GM23248 (cell line): ENCODE data around the gene SLC35C1. TPM values are rescaled to one million over a fixed set of nuclear protein-coding genes. Genes with fewer than 3 reads are reported as not detected.
A peak's percentile ranks its signal among the peaks of the same experiment; 100 is the strongest.

Source experiments
- DNase-seq: peaks from one replicate; pipeline ENCODE4 v3.0.0-alpha.2; 2015
- H2AFZ ChIP-seq: fragments of 200-600 bp; sonication (generic); 2 replicates; pipeline ENCODE4 v1.6.1; 2016; ENCODE audit warnings: antibody characterized with exemption
- H3F3A ChIP-seq: fragments of 200-600 bp; sonication (generic); 2 replicates; pipeline ENCODE4 v1.6.1; 2016; ENCODE audit warnings: mild to moderate bottlenecking, antibody characterized with exemption, mixed run types; ENCODE audit not compliant: insufficient read depth
- H3K27ac ChIP-seq: fragments of 200-600 bp; sonication (generic); 2 replicates; pipeline ENCODE4 v1.5.1; 2016; ENCODE audit warnings: mild to moderate bottlenecking
- H3K27me3 ChIP-seq: fragments of 200-600 bp; sonication (generic); replicated peaks from 2 replicates; pipeline ENCODE4 v1.6.1; 2016; ENCODE audit warnings: mild to moderate bottlenecking; ENCODE audit not compliant: insufficient read depth
- H3K36me3 ChIP-seq: fragments of 200-600 bp; sonication (generic); 2 replicates; pipeline ENCODE4 v1.6.1; 2016; ENCODE audit warnings: low read depth, mild to moderate bottlenecking
- H3K4me1 ChIP-seq: fragments of 200-600 bp; sonication (generic); 2 replicates; pipeline ENCODE4 v1.6.1; 2016; ENCODE audit warnings: mild to moderate bottlenecking; ENCODE audit not compliant: insufficient read depth
- H3K4me2 ChIP-seq: fragments of 200-600 bp; sonication (generic); one replicate; pipeline ENCODE4 v1.6.1; 2016; ENCODE audit warnings: mild to moderate bottlenecking; ENCODE audit not compliant: unreplicated experiment
- H3K4me3 ChIP-seq: fragments of 200-600 bp; sonication (generic); 2 replicates; pipeline ENCODE4 v1.5.1; 2016; ENCODE audit warnings: mild to moderate bottlenecking
- H3K79me2 ChIP-seq: fragments of 200-600 bp; sonication (generic); 2 replicates; pipeline ENCODE4 v1.6.1; 2016; ENCODE audit warnings: mild to moderate bottlenecking; ENCODE audit not compliant: insufficient read depth
- H3K9ac ChIP-seq: fragments of 200-600 bp; sonication (generic); 2 replicates; pipeline ENCODE4 v1.6.1; 2016; ENCODE audit warnings: mild to moderate bottlenecking
- H3K9me2 ChIP-seq: fragments of 200-600 bp; sonication (generic); 2 replicates; pipeline ENCODE4 v1.6.1; 2016; ENCODE audit warnings: mixed run types, mild to moderate bottlenecking, moderate library complexity; ENCODE audit not compliant: insufficient read depth
- H3K9me3 ChIP-seq: fragments of 200-600 bp; sonication (generic); one replicate; pipeline ENCODE4 v1.6.1; 2017; ENCODE audit warnings: low read depth
- H4K20me1 ChIP-seq: fragments of 200-600 bp; sonication (generic); 2 replicates; pipeline ENCODE4 v1.6.0; 2016; ENCODE audit not compliant: insufficient read depth
- EZH2 ChIP-seq: fragments of 200-600 bp; sonication (generic); IDR thresholded peaks from 2 replicates; pipeline ENCODE4 v1.6.1; 2018; ENCODE audit warnings: antibody characterized with exemption, mild to moderate bottlenecking; ENCODE audit not compliant: insufficient read depth, poor library complexity, severe bottlenecking
- EZH2phosphoT487 ChIP-seq: fragments of 200-600 bp; sonication (generic); IDR thresholded peaks from 2 replicates; pipeline ENCODE4 v1.6.1; 2018; ENCODE audit warnings: antibody characterized with exemption, moderate library complexity, mild to moderate bottlenecking, low read depth; ENCODE audit not compliant: insufficient read depth
- WGBS, 2 experiments: methylation state at CpG; one replicate each; pipeline ENCODE4 v1.1.6; 2015 to 2017; ENCODE audit warnings: low lambda C conversion rate in 2 of 2, low coverage in 1 of 2; ENCODE audit errors: missing lambda C conversion rate in 2 of 2; 5-methylcytosine and 5-hydroxymethylcytosine counted together
- in situ Hi-C: fragments of 300-500 bp; cut with MboI; formaldehyde crosslinking; loops from 2 replicates; pipeline ENCODE4 v1.15.0; 2020
- polyA plus RNA-seq: library from polyadenylated mRNA; unstranded; fragments of >200 nt; fragmentation: Nextera tagmentation; extraction: Ambion mirVana; gene quantifications from 2 replicates; pipeline ENCODE4 v1.2.1, GENCODE V29; 2016
- total RNA-seq: library from RNA; depleted of rRNA; stranded (reverse); fragments of >200 nt; shearing (Covaris generic); gene quantifications from 2 replicates; pipeline ENCODE4 v1.2.3, GENCODE V29; 2014; rRNA removed

Gene SLC35C1
- total RNA-seq (12.5 and 15.9 TPM in 2 replicates), polyA plus RNA-seq (17.8 and 18.3 TPM in 2 replicates)

- no peaks in the 10 kb centered on the region for H3K36me3 ChIP-seq
- peak within 1 kb of the TSS; percentile 92 for H2AFZ ChIP-seq
- H3K9me3 ChIP-seq = no peaks in the 10 kb centered on the region
- H3K79me2 ChIP-seq = peaks cover 41% of the 10 kb centered on the region
- DNase-seq = peak; percentile 100
- H3K27me3 ChIP-seq = no peaks in the 10 kb centered on the region
- H3K4me3 ChIP-seq = peak within 1 kb of the TSS; percentile 94
- peak within 1 kb of the TSS; percentile 99 for H3K4me2 ChIP-seq
- no peaks in the 10 kb centered on the region for H3K9me2 ChIP-seq
- H3F3A ChIP-seq = no peaks in the 10 kb centered on the region
- H4K20me1 ChIP-seq = no peaks in the 10 kb centered on the region
- peak within 1 kb of the TSS; percentile 99 for H3K9ac ChIP-seq
- H3K4me1 ChIP-seq = peaks cover 23% of the 10 kb centered on the region
- in situ Hi-C loops = no loop called here
- 1% methylated on average over 30 to 32 of the region's 49 CpGs for WGBS, 2 experiments
- TF ChIP-seq EZH2 (no peak), EZH2phosphoT487 (no peak)
- peak within 1 kb of the TSS; percentile 94 for H3K27ac ChIP-seq
Observed at GRCh38 chr11:45804761-45805304, at the start of gene SLC35C1. SLC35C1 (plus strand) TSS chr11:45805149; CDS start chr11:45805802, 653 bp downstream.

- Histone ChIP-seq H3K4me2 (no peak overlapping the region), H3K9me2 (no peaks in the 10 kb centered on the region), H2AFZ (no peak overlapping the region), H3K4me3 (no peak overlapping the region), H3K9ac (no peak overlapping the region), H3K27me3 (peaks cover 51% of the 10 kb centered on the region), H3K79me2 (no peaks in the 10 kb centered on the region), H3K4me1 (no peaks in the 10 kb centered on the region), H3F3A (no peaks in the 10 kb centered on the region), H3K27ac (no peak overlapping the region), H4K20me1 (no peaks in the 10 kb centered on the region), H3K36me3 (no peaks in the 10 kb centered on the region), H3K9me3 (no peaks in the 10 kb centered on the region)
- 6 to 10% methylated on average over 14 of the region's 14 CpGs for WGBS, 2 experiments
- DNase-seq = no peak
- in situ Hi-C loops = no loop called here
- TF ChIP-seq EZH2phosphoT487 (no peak), EZH2 (no peak)
Observed at GRCh38 chr11:45755281-45755859, 49.6 kb upstream of the SLC35C1 start.

DNA sequence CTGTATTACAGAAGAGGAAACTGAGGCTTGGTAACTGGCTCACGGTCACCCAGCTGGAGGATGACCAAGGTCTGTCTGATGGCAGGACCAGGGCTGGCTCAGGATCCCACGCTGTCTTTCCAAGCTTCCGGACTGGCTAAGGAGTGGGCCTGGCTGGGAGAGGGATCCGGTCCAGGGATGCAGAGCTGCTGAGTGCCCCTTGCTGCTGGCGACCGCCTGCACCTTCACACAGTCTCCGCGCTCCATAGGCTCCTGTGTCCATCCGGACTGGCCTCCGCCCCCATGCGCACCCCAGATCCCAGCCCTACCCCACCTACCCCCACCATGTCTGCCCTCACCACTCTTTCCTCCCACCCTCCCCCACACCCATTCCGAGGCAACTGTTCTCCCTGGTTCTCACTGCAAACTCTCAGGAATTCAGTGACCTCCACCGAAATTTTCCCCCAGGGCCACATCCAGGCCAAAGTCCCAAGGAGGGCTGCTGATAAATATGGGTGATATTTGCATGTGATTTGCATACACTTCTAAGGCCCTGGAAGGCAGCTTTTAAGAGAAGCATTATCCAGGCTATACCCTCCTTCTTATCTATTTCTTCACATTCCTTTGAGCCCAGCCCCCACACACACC lies 48.5 kb upstream of the SLC35C1 start:
- no peaks in the 10 kb centered on the region for H3K36me3 ChIP-seq
- H3K9me2 ChIP-seq = no peaks in the 10 kb centered on the region
- in situ Hi-C loops = no loop called here
- H2AFZ ChIP-seq = no peak overlapping the region
- WGBS, 2 experiments = 43 to 57% methylated on average over 6 to 13 of the region's 13 CpGs
- H3K27me3 ChIP-seq = peaks cover 40% of the 10 kb centered on the region
- no peak overlapping the region for H3K9ac ChIP-seq
- no peaks in the 10 kb centered on the region for H4K20me1 ChIP-seq
- no peaks in the 10 kb centered on the region for H3K9me3 ChIP-seq
- TF ChIP-seq EZH2phosphoT487 (no peak), EZH2 (no peak)
- H3F3A ChIP-seq = no peaks in the 10 kb centered on the region
- H3K4me1 ChIP-seq = no peaks in the 10 kb centered on the region
- DNase-seq = no peak
- no peaks in the 10 kb centered on the region for H3K79me2 ChIP-seq
- H3K4me3 ChIP-seq = no peak overlapping the region
- no peak overlapping the region for H3K27ac ChIP-seq
- H3K4me2 ChIP-seq = no peak overlapping the region

- Histone ChIP-seq H4K20me1 (no peaks in the 10 kb centered on the region), H3K4me3 (no peak overlapping the region), H3K27me3 (peaks cover 36% of the 10 kb centered on the region), H3F3A (no peaks in the 10 kb centered on the region), H3K36me3 (no peaks in the 10 kb centered on the region), H3K79me2 (no peaks in the 10 kb centered on the region), H3K9me2 (no peaks in the 10 kb centered on the region), H3K9ac (no peak overlapping the region), H2AFZ (no peak overlapping the region), H3K4me2 (no peak overlapping the region), H3K9me3 (no peaks in the 10 kb centered on the region), H3K4me1 (no peaks in the 10 kb centered on the region), H3K27ac (no peak overlapping the region)
- 37 to 41% methylated on average over 7 of the region's 7 CpGs for WGBS, 2 experiments
- DNase-seq = no peak
- in situ Hi-C loops = no loop called here
- no peak for TF ChIP-seq EZH2phosphoT487
- no peak for TF ChIP-seq EZH2
Observed at GRCh38 chr11:45757672-45758071, 47.3 kb upstream of the SLC35C1 start.
